Breast epithelium (tissue), 3 donors: ENCODE results near the gene EHD3.

ENCODE experiments used
- CTCF ChIP-seq, 3 donors: fragments of 450-650 bp; IDR thresholded peaks; one replicate each; pipeline ENCODE4 v1.5.1; 2016 to 2017; ENCODE audit warnings: antibody characterized with exemption in 3 of 3, mild to moderate bottlenecking in 3 of 3, moderate library complexity in 3 of 3
- POLR2A ChIP-seq: fragments of 450-650 bp; IDR thresholded peaks from one replicate; pipeline ENCODE4 v1.6.1; 2016; ENCODE audit warnings: antibody characterized with exemption, mild to moderate bottlenecking, moderate library complexity
- POLR2AphosphoS5 ChIP-seq, 3 donors: sonication (generic); formaldehyde crosslinking; IDR thresholded peaks; one replicate each; pipeline ENCODE4 v1.6.1; 2017; ENCODE audit warnings: antibody characterized with exemption in 3 of 3

- TF ChIP-seq CTCF (IDR thresholded peaks at IDR 0.05) = peak in 2 of 3 donors; percentile 36 to 55
- no peak for TF ChIP-seq POLR2A
- peak; percentile 22 to 32 (median 30) for TF ChIP-seq POLR2AphosphoS5 (IDR thresholded peaks at IDR 0.05)
Observed at GRCh38 chr2:31233741-31234682, at the start of gene EHD3.
